Esophagus muscularis mucosa (tissue), 3 donors: ENCODE results near the gene STAC.

ENCODE experiments used
- POLR2AphosphoS5 ChIP-seq, 2 donors: sonication (generic); formaldehyde crosslinking; IDR thresholded peaks; one replicate each; pipeline ENCODE4 v1.6.1; 2017; ENCODE audit warnings: antibody characterized with exemption in 2 of 2
- TF ChIP-seq, protein P1 (sequence below), 3 experiments: fragments of 200-600 bp in 2 of 3; fragments of 450-650 bp in 1 of 3; sonication (generic) in 2 of 3; IDR thresholded peaks; one replicate each; pipeline ENCODE4 v1.5.1; 2017 to 2019; ENCODE audit warnings: antibody characterized with exemption in 3 of 3, mild to moderate bottlenecking in 2 of 3, moderate library complexity in 1 of 3

DNA sequence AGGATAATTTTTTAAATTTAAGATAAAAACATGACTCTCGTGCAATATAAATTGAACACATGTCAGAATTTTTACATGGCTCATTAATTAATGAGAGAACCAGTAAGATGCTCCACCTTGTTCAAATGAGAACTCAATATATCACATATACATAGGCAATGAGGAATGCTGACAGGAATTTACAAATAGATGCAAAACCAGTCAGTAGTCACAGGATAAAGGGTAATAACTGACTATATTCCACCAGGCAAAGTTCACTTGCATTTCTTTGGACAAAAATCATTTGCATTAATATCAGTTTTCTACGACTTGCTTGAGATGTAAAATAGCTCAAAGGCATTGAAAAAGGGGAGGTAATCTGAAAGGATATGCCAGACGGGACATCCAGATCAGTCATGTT lies 139.4 kb downstream of the STAC start:
- TF ChIP-seq, protein P1, sequence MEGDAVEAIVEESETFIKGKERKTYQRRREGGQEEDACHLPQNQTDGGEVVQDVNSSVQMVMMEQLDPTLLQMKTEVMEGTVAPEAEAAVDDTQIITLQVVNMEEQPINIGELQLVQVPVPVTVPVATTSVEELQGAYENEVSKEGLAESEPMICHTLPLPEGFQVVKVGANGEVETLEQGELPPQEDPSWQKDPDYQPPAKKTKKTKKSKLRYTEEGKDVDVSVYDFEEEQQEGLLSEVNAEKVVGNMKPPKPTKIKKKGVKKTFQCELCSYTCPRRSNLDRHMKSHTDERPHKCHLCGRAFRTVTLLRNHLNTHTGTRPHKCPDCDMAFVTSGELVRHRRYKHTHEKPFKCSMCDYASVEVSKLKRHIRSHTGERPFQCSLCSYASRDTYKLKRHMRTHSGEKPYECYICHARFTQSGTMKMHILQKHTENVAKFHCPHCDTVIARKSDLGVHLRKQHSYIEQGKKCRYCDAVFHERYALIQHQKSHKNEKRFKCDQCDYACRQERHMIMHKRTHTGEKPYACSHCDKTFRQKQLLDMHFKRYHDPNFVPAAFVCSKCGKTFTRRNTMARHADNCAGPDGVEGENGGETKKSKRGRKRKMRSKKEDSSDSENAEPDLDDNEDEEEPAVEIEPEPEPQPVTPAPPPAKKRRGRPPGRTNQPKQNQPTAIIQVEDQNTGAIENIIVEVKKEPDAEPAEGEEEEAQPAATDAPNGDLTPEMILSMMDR (IDR thresholded peaks at IDR 0.05), result no peak
- TF ChIP-seq POLR2AphosphoS5 (IDR thresholded peaks at IDR 0.05), result no peak
